Measurements from ENCODE around the gene ALPK1. TPM values are rescaled to one million over a fixed set of nuclear protein-coding genes. Genes with fewer than 3 reads are reported as not detected.
"Not testable (repeated sequence)": the region's sequence is repeated elsewhere in the genome, so short reads cannot be mapped to it uniquely, and the experiment has no call there.

ALPK1 gene
- polyA plus RNA-seq, 3 donors: 5.3 to 14.2 (median 8.1) TPM

DNA sequence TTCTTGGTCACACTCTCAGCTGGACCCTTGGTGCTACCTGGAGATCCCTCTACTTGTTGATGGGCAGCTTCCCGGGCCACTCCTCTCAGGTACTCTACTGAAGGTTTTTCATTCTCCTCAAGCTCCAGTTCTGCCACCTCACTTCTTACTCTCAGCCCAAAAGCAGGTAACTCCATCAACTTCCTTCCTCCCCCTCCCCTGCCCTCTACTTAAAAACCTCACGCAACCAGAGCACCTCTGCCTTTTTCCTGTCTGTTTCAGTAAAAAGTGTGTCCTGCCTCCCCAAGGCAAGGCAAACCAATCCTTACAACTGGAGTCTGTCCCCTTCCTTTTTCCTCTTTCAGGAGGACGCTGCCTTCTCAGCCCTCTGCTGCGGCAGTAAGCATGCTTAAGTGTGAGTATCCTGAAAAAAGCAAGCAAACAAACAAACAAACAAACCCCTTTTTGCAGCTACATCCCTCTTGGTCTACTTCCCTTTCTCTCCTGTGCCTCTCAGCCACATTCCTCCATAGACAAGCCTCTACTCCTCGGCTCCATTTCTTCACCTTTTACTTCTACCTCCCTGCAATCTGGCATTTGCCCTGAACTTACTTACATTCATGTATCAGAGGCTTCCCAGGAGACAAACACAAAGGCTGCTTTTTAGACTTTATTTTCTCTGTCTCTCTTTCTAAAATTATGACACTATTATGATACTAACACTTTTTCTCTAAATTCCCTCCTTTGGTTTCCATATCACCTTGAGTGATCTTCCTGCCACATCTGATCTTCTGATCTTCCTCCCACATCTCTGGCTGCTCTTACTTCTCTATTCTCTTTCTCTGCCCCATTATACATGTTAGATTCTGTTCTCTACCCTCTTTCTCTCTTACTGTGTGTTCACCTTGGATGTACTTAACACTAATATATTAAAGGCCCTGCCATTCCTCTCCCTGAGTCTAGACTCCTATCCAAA lies 5.4 kb downstream of the ALPK1 start:
- Mint-ChIP-seq H3K4me3 (no peak overlapping the region), H3K9me3 (peaks cover 0 to 2% (median 0%) of the 10 kb centered on the region in 7 donors), H3K4me1 (peaks cover 37% of the 10 kb centered on the region), H3K36me3 (peaks cover 5 to 9% of the 10 kb centered on the region in 2 donors), H3K27ac (no peak overlapping the region), H3K27me3 (ENCODE audit: low read depth in 3 of 3) (no peaks in the 10 kb centered on the region)
- Histone ChIP-seq H3K4me1 (ENCODE audit: control insufficient read depth in 1 of 2, insufficient read depth in 2 of 2, low read length in 2 of 2) (peaks cover 19 to 38% of the 10 kb centered on the region in 2 donors), H3K27ac (ENCODE audit: low read depth in 1 of 2, low read length in 2 of 2) (peak overlapping the region in 1 of 2 donors; percentile 21), H2AFZ (ENCODE audit: insufficient read depth, low read depth, low read length, poor library complexity, severe bottlenecking) (no peak overlapping the region), H3K27me3 (ENCODE audit: control insufficient read depth in 2 of 2, insufficient read depth in 2 of 2, low read length in 2 of 2) (no peaks in the 10 kb centered on the region), H3K4me2 (replicated peaks; ENCODE audit: extremely low read depth, low read length, poor library complexity, severe bottlenecking) (no peak overlapping the region), H3K36me3 (replicated peaks in 1 of 2; ENCODE audit: control insufficient read depth in 1 of 2, insufficient read depth in 2 of 2, low read length in 2 of 2) (peaks cover 0 to 8% of the 10 kb centered on the region in 2 donors), H3K79me2 (ENCODE audit: insufficient read depth, low read length) (peaks cover 44% of the 10 kb centered on the region), H3K9ac (ENCODE audit: insufficient read depth, low read length, poor library complexity, severe bottlenecking) (no peak overlapping the region), H3K9me3 (replicated peaks in 1 of 2; ENCODE audit: control insufficient read depth in 1 of 2, insufficient read depth in 1 of 2, low read length in 2 of 2) (no peaks in the 10 kb centered on the region), H4K20me1 (ENCODE audit: insufficient read depth, low read length) (no peaks in the 10 kb centered on the region), H3K4me3 (replicated peaks in 1 of 3; ENCODE audit: low read depth in 2 of 3, low read length in 3 of 3) (no peak overlapping the region)
- WGBS (ENCODE audit: insufficient coverage): 66% methylated on average over 4 of the region's 5 CpGs
- intact Hi-C loops (cut with micrococcal nuclease): no loop called here
- no peak for DNase-seq
- TF ChIP-seq CTCF (IDR thresholded peaks at IDR 0.05): no peak

DNA sequence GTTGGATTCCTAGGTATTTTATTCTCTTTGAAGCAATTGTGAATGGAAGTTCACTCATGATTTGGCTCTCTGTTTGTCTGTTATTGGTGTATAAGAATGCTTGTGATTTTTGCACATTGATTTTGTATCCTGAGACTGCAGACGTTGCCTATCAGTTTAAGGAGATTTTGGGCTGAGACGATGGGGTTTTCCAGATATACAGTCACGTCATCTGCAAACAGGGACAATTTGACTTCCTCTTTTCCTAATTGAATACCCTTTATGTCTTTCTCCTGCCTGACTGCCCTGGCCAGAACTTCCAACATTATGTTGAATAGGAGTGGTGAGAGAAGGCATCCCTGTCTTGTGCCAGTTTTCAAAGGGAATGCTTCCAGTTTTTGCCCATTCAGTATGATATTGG lies 8.3 kb downstream of the ALPK1 start:
- H3K4me3 Mint-ChIP-seq; H3K36me3 ChIP-seq (replicated peaks in 1 of 2; ENCODE audit: control insufficient read depth in 1 of 2, insufficient read depth in 2 of 2, low read length in 2 of 2); H4K20me1 ChIP-seq (ENCODE audit: insufficient read depth, low read length); H3K27ac ChIP-seq (ENCODE audit: low read depth in 1 of 2, low read length in 2 of 2); H3K27me3 Mint-ChIP-seq (ENCODE audit: low read depth in 3 of 3); H3K4me3 ChIP-seq (replicated peaks in 1 of 3; ENCODE audit: low read depth in 2 of 3, low read length in 3 of 3); H3K27me3 ChIP-seq (ENCODE audit: control insufficient read depth in 2 of 2, insufficient read depth in 2 of 2, low read length in 2 of 2); H3K4me2 ChIP-seq (replicated peaks; ENCODE audit: extremely low read depth, low read length, poor library complexity, severe bottlenecking); intact Hi-C loops (cut with micrococcal nuclease); H3K9ac ChIP-seq (ENCODE audit: insufficient read depth, low read length, poor library complexity, severe bottlenecking); H3K9me3 ChIP-seq (replicated peaks in 1 of 2; ENCODE audit: control insufficient read depth in 1 of 2, insufficient read depth in 1 of 2, low read length in 2 of 2); H3K9me3 Mint-ChIP-seq; H2AFZ ChIP-seq (ENCODE audit: insufficient read depth, low read depth, low read length, poor library complexity, severe bottlenecking): not testable (repeated sequence)
- peaks cover 14 to 18% of the 10 kb centered on the region in 2 donors for H3K36me3 Mint-ChIP-seq
- H3K27ac Mint-ChIP-seq: peak overlapping the region in 1 of 7 donors; percentile 25
- H3K4me1 Mint-ChIP-seq: peaks cover 29% of the 10 kb centered on the region
- WGBS (ENCODE audit: insufficient coverage): no CpG with 5 or more reads among the region's 3 CpGs
- peak in 1 of 3 donors; percentile 55 for DNase-seq
- Histone ChIP-seq H3K79me2 (ENCODE audit: insufficient read depth, low read length) (peaks cover 30% of the 10 kb centered on the region), H3K4me1 (ENCODE audit: control insufficient read depth in 1 of 2, insufficient read depth in 2 of 2, low read length in 2 of 2) (peaks cover 4 to 13% of the 10 kb centered on the region in 2 donors)

- not testable (repeated sequence) for H3K9me3 Mint-ChIP-seq
These were observed 12.2 kb downstream of the ALPK1 start for GRCh38 chr4:112309263-112309791.

More at GRCh38 chr4:112309263-112309791, 12.2 kb downstream of the ALPK1 start:
- H3K4me3 ChIP-seq (replicated peaks in 1 of 3; ENCODE audit: low read depth in 2 of 3, low read length in 3 of 3); H3K9me3 ChIP-seq (replicated peaks in 1 of 2; ENCODE audit: control insufficient read depth in 1 of 2, insufficient read depth in 1 of 2, low read length in 2 of 2); intact Hi-C loops (cut with micrococcal nuclease); DNase-seq; H3K27ac ChIP-seq (ENCODE audit: low read depth in 1 of 2, low read length in 2 of 2); H3K27me3 Mint-ChIP-seq (ENCODE audit: low read depth in 3 of 3); H3K9ac ChIP-seq (ENCODE audit: insufficient read depth, low read length, poor library complexity, severe bottlenecking); H3K36me3 ChIP-seq (replicated peaks in 1 of 2; ENCODE audit: control insufficient read depth in 1 of 2, insufficient read depth in 2 of 2, low read length in 2 of 2); H3K27me3 ChIP-seq (ENCODE audit: control insufficient read depth in 2 of 2, insufficient read depth in 2 of 2, low read length in 2 of 2); H3K4me2 ChIP-seq (replicated peaks; ENCODE audit: extremely low read depth, low read length, poor library complexity, severe bottlenecking); H4K20me1 ChIP-seq (ENCODE audit: insufficient read depth, low read length); H2AFZ ChIP-seq (ENCODE audit: insufficient read depth, low read depth, low read length, poor library complexity, severe bottlenecking); H3K4me3 Mint-ChIP-seq: not testable (repeated sequence)
- peaks cover 36% of the 10 kb centered on the region for H3K4me1 Mint-ChIP-seq
- WGBS (ENCODE audit: insufficient coverage): 67% methylated on average over 7 of the region's 12 CpGs
- peaks cover 14 to 18% of the 10 kb centered on the region in 2 donors for H3K36me3 Mint-ChIP-seq
- peak overlapping the region in 1 of 7 donors; percentile 31 for H3K27ac Mint-ChIP-seq
- Histone ChIP-seq H3K4me1 (ENCODE audit: control insufficient read depth in 1 of 2, insufficient read depth in 2 of 2, low read length in 2 of 2) (peaks cover 29 to 30% of the 10 kb centered on the region in 2 donors), H3K79me2 (ENCODE audit: insufficient read depth, low read length) (peaks cover 35% of the 10 kb centered on the region)

All from CD14-positive monocyte (primary cell).